Measurements from ENCODE around the gene CROCC2. TPM values are rescaled to one million over a fixed set of nuclear protein-coding genes. Genes with fewer than 3 reads are reported as not detected.

Gene CROCC2
- total and polyA plus RNA-seq, 7 experiments from 2014 or later, result 0.22 TPM; not detected in 6

DNA sequence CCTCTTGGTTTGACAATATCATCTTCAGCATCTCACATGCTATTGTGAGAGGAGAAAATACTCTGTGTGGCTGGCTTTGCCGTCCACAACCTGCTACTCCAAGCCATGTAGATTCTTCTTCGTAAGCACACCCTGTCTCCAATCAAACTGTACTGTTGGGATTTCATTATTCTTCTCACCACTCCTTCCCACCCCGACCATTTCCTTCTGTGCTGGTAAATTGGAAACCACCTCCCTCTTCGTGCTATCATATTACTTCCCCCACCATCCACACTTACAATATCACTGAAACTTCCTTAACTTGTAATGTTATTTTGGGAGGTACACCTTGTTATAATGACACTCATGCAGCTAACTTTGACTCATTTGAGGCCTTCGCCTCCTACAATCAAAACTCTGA, 40.7 kb upstream of the CROCC2 start:
- Mint-ChIP-seq H3K4me1 (peaks cover 0 to 3% (median 0%) of the 10 kb centered on the region in 7 donors), H3K36me3 (no peaks in the 10 kb centered on the region), H3K27ac (no peak overlapping the region), H3K27me3 (peaks cover 0 to 23% (median 5%) of the 10 kb centered on the region in 5 donors), H3K4me3 (no peak overlapping the region), H3K9me3 (no peaks in the 10 kb centered on the region)
- Histone ChIP-seq H3K27ac (ENCODE audit: low read depth, low read length) (no peak overlapping the region), H3K36me3 (ENCODE audit: control insufficient read depth in 2 of 3, insufficient read depth in 3 of 3, low read length in 3 of 3) (no peaks in the 10 kb centered on the region), H3K27me3 (ENCODE audit: control insufficient read depth in 2 of 2, insufficient read depth in 2 of 2, low read length in 2 of 2) (no peaks in the 10 kb centered on the region), H3K4me1 (ENCODE audit: control insufficient read depth in 2 of 2, insufficient read depth in 2 of 2, low read length in 2 of 2) (no peaks in the 10 kb centered on the region), H3K4me3 (ENCODE audit: low read length) (no peak overlapping the region), H3K9me3 (ENCODE audit: control insufficient read depth in 2 of 3, low read length in 3 of 3) (no peaks in the 10 kb centered on the region)
- CTCF ChIA-PET, result no interaction called here
- intact Hi-C loops (cut with micrococcal nuclease), result no loop called here
- no peak for ATAC-seq
- no peak for DNase-seq
- POLR2A ChIA-PET, result interaction anchor here (0.7 kb wide), 1 partner anchor 18 kb away, joined by 5 read pairs; no protein-coding TSS in a partner anchor

DNA sequence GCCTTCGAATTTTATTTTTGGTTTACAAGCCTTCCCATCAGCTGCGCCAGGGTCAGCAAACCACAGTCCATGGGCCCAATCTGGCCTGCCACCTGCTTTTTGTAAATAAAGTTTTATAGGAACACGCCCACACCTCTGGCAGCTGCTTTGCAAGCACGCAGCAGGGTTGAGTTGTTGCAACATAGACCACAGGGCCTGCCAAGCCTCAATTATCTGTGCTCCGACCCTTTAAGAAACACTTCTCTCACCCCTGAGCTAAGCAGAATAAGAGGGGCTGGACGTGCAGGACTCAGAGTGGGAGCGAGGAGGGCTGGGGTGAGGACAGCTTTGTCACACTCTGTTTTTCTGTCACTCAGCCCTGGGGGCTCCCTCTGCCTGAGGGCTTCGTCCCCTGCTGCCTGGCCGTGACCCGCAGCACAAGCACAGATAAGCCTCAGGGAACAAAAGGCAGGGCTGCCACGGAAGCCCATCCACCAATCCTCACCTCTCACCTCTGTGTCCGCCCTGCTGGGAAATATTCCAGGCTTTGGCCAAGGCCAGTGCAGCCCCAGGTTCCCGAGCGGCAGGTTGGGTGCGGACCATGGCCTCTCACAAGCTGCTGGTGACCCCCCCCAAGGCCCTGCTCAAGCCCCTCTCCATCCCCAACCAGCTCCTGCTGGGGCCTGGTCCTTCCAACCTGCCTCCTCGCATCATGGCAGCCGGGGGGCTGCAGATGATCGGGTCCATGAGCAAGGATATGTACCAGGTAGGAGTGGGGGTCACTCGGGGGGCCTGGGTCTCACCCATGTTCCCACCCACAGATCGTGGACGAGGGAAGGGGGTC, 37.6 kb upstream of the CROCC2 start, which contains the start of gene AGXT:
Gene AGXT (plus strand): TSS at position 539 of the 823 bp plus-strand sequence. CDS start 42 bp downstream, at position 581.
- Histone ChIP-seq H3K27ac (ENCODE audit: low read depth, low read length) (no peak within 1 kb of the TSS), H3K4me3 (ENCODE audit: low read length) (no peak within 1 kb of the TSS), H3K4me1 (ENCODE audit: control insufficient read depth in 2 of 2, insufficient read depth in 2 of 2, low read length in 2 of 2) (no peaks in the 10 kb centered on the region), H3K36me3 (ENCODE audit: control insufficient read depth in 2 of 3, insufficient read depth in 3 of 3, low read length in 3 of 3) (no peaks in the 10 kb centered on the region), H3K27me3 (ENCODE audit: control insufficient read depth in 2 of 2, insufficient read depth in 2 of 2, low read length in 2 of 2) (no peaks in the 10 kb centered on the region), H3K9me3 (ENCODE audit: control insufficient read depth in 2 of 3, low read length in 3 of 3) (no peaks in the 10 kb centered on the region)
- Mint-ChIP-seq H3K36me3 (no peaks in the 10 kb centered on the region), H3K27ac (no peak within 1 kb of the TSS), H3K27me3 (peaks cover 0 to 13% (median 5%) of the 10 kb centered on the region in 5 donors), H3K9me3 (no peaks in the 10 kb centered on the region), H3K4me3 (no peak within 1 kb of the TSS), H3K4me1 (peaks cover 0 to 3% (median 0%) of the 10 kb centered on the region in 7 donors)
- DNase-seq (no peak), ATAC-seq (no peak)
- ChIA-PET CTCF (no interaction called here), POLR2A (no interaction called here)
- intact Hi-C loops (cut with micrococcal nuclease), result no loop called here

GRCh38 chr2:240869109-240869955, 36.8 kb upstream of the CROCC2 start:
- H3K36me3 Mint-ChIP-seq, result no peaks in the 10 kb centered on the region
- peaks cover 0 to 3% (median 0%) of the 10 kb centered on the region in 7 donors for H3K4me1 Mint-ChIP-seq
- DNase-seq (no peak), ATAC-seq (no peak)
- ChIA-PET CTCF (no interaction called here), POLR2A (no interaction called here)
- no peaks in the 10 kb centered on the region for H3K9me3 Mint-ChIP-seq
- H3K4me3 Mint-ChIP-seq, result no peak overlapping the region
- no peaks in the 10 kb centered on the region for H3K4me1 ChIP-seq (ENCODE audit: control insufficient read depth in 2 of 2, insufficient read depth in 2 of 2, low read length in 2 of 2)
- intact Hi-C loops (cut with micrococcal nuclease), result no loop called here
- no peaks in the 10 kb centered on the region for H3K36me3 ChIP-seq (ENCODE audit: control insufficient read depth in 2 of 3, insufficient read depth in 3 of 3, low read length in 3 of 3)
- H3K27me3 Mint-ChIP-seq, result peaks cover 0 to 9% (median 5%) of the 10 kb centered on the region in 5 donors
- H3K27ac ChIP-seq (ENCODE audit: low read depth, low read length), result no peak overlapping the region
- no peak overlapping the region for H3K4me3 ChIP-seq (ENCODE audit: low read length)
- no peaks in the 10 kb centered on the region for H3K9me3 ChIP-seq (ENCODE audit: control insufficient read depth in 2 of 3, low read length in 3 of 3)
- H3K27me3 ChIP-seq (ENCODE audit: control insufficient read depth in 2 of 2, insufficient read depth in 2 of 2, low read length in 2 of 2), result no peaks in the 10 kb centered on the region
- no peak overlapping the region for H3K27ac Mint-ChIP-seq

- no peaks in the 10 kb centered on the region for H3K4me1 ChIP-seq (ENCODE audit: control insufficient read depth in 2 of 2, insufficient read depth in 2 of 2, low read length in 2 of 2)
- peaks cover 0 to 3% (median 0%) of the 10 kb centered on the region in 7 donors for H3K4me1 Mint-ChIP-seq
- DNase-seq, result no peak
- ATAC-seq, result no peak
- CTCF ChIA-PET, result no interaction called here
- no peak overlapping the region for H3K27ac Mint-ChIP-seq
- POLR2A ChIA-PET, result no interaction called here
- H3K9me3 Mint-ChIP-seq, result no peaks in the 10 kb centered on the region
- intact Hi-C loops (cut with micrococcal nuclease), result no loop called here
- no peaks in the 10 kb centered on the region for H3K36me3 ChIP-seq (ENCODE audit: control insufficient read depth in 2 of 3, insufficient read depth in 3 of 3, low read length in 3 of 3)
- no peak overlapping the region for H3K27ac ChIP-seq (ENCODE audit: low read depth, low read length)
- no peaks in the 10 kb centered on the region for H3K9me3 ChIP-seq (ENCODE audit: control insufficient read depth in 2 of 3, low read length in 3 of 3)
- no peak overlapping the region for H3K4me3 Mint-ChIP-seq
- H3K36me3 Mint-ChIP-seq, result no peaks in the 10 kb centered on the region
- no peaks in the 10 kb centered on the region for H3K27me3 ChIP-seq (ENCODE audit: control insufficient read depth in 2 of 2, insufficient read depth in 2 of 2, low read length in 2 of 2)
- H3K27me3 Mint-ChIP-seq, result peaks cover 0 to 9% (median 4%) of the 10 kb centered on the region in 5 donors
- H3K4me3 ChIP-seq (ENCODE audit: low read length), result no peak overlapping the region
Observed at GRCh38 chr2:240869956-240870875, 35.9 kb upstream of the CROCC2 start.

DNA sequence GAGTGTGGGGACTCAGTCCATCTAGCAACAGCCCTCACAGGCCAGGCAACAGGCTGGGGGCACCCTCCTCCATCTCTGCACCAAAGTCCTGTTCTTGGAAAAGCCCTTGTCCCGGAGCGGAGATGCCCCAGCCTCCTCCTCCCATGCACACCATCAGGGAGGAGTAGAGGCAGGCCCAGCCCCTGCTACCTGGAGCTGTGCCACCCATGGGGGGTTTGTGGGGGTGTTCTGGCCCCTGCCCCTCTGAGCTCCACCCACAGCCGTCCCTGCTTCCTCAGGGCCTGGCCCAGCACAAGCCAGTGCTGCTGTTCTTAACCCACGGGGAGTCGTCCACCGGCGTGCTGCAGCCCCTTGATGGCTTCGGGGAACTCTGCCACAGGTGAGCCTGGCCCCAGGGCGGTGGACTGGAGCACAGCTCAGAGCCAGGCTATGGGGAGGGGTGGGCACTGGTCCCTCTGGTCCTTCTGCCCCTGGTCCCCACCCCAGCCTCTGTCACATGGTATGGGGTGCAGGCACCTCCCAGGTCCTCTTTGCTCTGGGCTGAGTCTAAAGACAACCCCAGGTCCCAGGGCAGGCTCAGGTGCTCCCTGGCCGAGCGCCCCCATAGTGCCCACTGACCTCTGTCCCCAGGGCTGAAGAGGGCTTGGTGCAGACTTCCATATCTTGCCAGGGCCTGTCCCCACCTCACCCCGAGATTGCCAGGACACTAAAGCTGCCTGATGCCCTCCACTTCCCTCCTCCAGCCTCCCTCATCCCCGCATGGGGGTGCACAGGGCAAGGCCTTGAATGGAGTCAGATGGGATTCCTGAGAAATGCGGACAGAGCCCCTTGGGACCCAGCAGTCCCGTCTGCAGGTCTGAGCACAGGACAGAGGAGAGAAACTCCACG, 34.8 kb upstream of the CROCC2 start:
- H3K9me3 ChIP-seq (ENCODE audit: control insufficient read depth in 2 of 3, low read length in 3 of 3), result no peaks in the 10 kb centered on the region
- DNase-seq, result no peak

More for the DNA sequence above, 34.8 kb upstream of the CROCC2 start:
- intact Hi-C loops (cut with micrococcal nuclease), result no loop called here
- no peaks in the 10 kb centered on the region for H3K27me3 ChIP-seq (ENCODE audit: control insufficient read depth in 2 of 2, insufficient read depth in 2 of 2, low read length in 2 of 2)
- H3K4me1 Mint-ChIP-seq, result no peaks in the 10 kb centered on the region
- no peak overlapping the region for H3K27ac ChIP-seq (ENCODE audit: low read depth, low read length)
- H3K36me3 ChIP-seq (ENCODE audit: control insufficient read depth in 2 of 3, insufficient read depth in 3 of 3, low read length in 3 of 3), result no peaks in the 10 kb centered on the region
- ATAC-seq, result no peak
- peaks cover 0 to 5% (median 4%) of the 10 kb centered on the region in 5 donors for H3K27me3 Mint-ChIP-seq
- ChIA-PET CTCF (no interaction called here), POLR2A (no interaction called here)
- no peak overlapping the region for H3K4me3 Mint-ChIP-seq
- H3K4me1 ChIP-seq (ENCODE audit: control insufficient read depth in 2 of 2, insufficient read depth in 2 of 2, low read length in 2 of 2), result no peaks in the 10 kb centered on the region
- no peaks in the 10 kb centered on the region for H3K9me3 Mint-ChIP-seq
- H3K4me3 ChIP-seq (ENCODE audit: low read length), result no peak overlapping the region
- no peak overlapping the region for H3K27ac Mint-ChIP-seq
- H3K36me3 Mint-ChIP-seq, result no peaks in the 10 kb centered on the region

Data from naive thymus-derived CD4-positive, alpha-beta T cell (primary cell).